K562 (cell line): Measurements from ENCODE around the gene GCN1. TPM values are rescaled to one million over a fixed set of nuclear protein-coding genes. Genes with fewer than 3 reads are reported as not detected.
A peak's percentile ranks its signal among the peaks of the same experiment; 100 is the strongest.

Experiments
- ATAC-seq: fragments of 200-7000 bp; cut with Tn5 transposase; 3 replicates; pipeline ENCODE4 v1.9.1; 2020; ENCODE audit warnings: moderate library complexity
- BruUV-seq: library from RNA; stranded (reverse); fragments of 400-500 nt; replicated peaks from 2 replicates; lab custom pipeline; 2021; lab: Mats Ljungman, UMichigan
- CTCF ChIA-PET: fragments of 300-600 bp; formaldehyde crosslinking; extraction: SDS; loops from one replicate; lab custom pipeline; 2021; ENCODE audit warnings: low intra/inter-chr PET ratio; lab: Yijun Ruan, JAX
- POLR2A ChIA-PET: fragments of 300-600, 350-650 bp; sonication (Branson Sonifier 250); formaldehyde crosslinking; extraction: SDS; loops from one replicate; lab custom pipeline; 2021; ENCODE audit warnings: antibody characterized with exemption, inconsistent platforms; lab: Yijun Ruan, JAX
- DNase-seq, 4 experiments: peaks; one replicate each; pipeline versions ENCODE4 v3.0.0 to v3.0.0-alpha.2; 2011 to 2018; ENCODE audit warnings: low spot score in 3 of 4, mixed read lengths in 3 of 4; ENCODE audit errors: extremely low read depth in 1 of 4
- FAIRE-seq: peaks from 2 replicates; lab custom pipeline; 2011; peaks lifted over from hg19 to GRCh38; lab: Jason Lieb, UNC
- H2AFZ ChIP-seq: 2 replicates; pipeline ENCODE4 v1.6.0; 2011; ENCODE audit warnings: low read depth, low read length, control low read depth, inconsistent platforms
- H3K27ac ChIP-seq: fragments of 200-600 bp; 3 replicates; pipeline ENCODE4 v1.8.0; 2011; ENCODE audit warnings: low read depth, mild to moderate bottlenecking, control low read depth, inconsistent platforms, low read length, moderate library complexity, mixed read lengths; ENCODE audit errors: extremely low read depth
- H3K27me3 ChIP-seq, 2 experiments: fragments of 300-600 bp in 1 of 2; 2 replicates in 1 of 2; 3 replicates in 1 of 2; pipeline versions ENCODE4 v1.6.0 to v1.8.0; 2011; ENCODE audit warnings: inconsistent platforms in 2 of 2, low read length in 2 of 2, mild to moderate bottlenecking in 1 of 2, mixed read lengths in 1 of 2, moderate library complexity in 1 of 2; ENCODE audit not compliant: control insufficient read depth in 2 of 2, insufficient read depth in 2 of 2
- H3K36me3 ChIP-seq: fragments of 300-600 bp; 3 replicates; pipeline ENCODE4 v1.8.0; 2011; ENCODE audit warnings: mild to moderate bottlenecking, low read length, inconsistent platforms; ENCODE audit not compliant: control insufficient read depth, insufficient read depth
- H3K4me1 ChIP-seq, 2 experiments: fragments of 200-600 bp in 1 of 2; replicated peaks in 1 of 2; 2 replicates in 1 of 2; 3 replicates in 1 of 2; pipeline versions ENCODE4 v1.5.1 to v1.8.0; 2011; ENCODE audit warnings: inconsistent platforms in 2 of 2, low read length in 2 of 2, mild to moderate bottlenecking in 1 of 2, mixed read lengths in 1 of 2, moderate library complexity in 1 of 2; ENCODE audit not compliant: control insufficient read depth in 2 of 2, insufficient read depth in 2 of 2
- H3K4me2 ChIP-seq: 2 replicates; pipeline ENCODE4 v1.6.1; 2011; ENCODE audit warnings: low read length, control low read depth, inconsistent platforms, mixed read lengths; ENCODE audit not compliant: insufficient read depth
- H3K4me3 ChIP-seq: fragments of 200-600 bp; sonication (generic), shearing (Covaris generic); 2 replicates; pipeline ENCODE4 v1.5.1; 2016; ENCODE audit warnings: control low read depth, inconsistent platforms
- H3K79me2 ChIP-seq: fragments of 200-600 bp; 3 replicates; pipeline ENCODE4 v1.8.0; 2011; ENCODE audit warnings: low read length, inconsistent platforms; ENCODE audit not compliant: control insufficient read depth, insufficient read depth
- H3K9ac ChIP-seq, 2 experiments: 2 replicates each; pipeline versions ENCODE4 v1.6.0 to v1.6.1; 2011; ENCODE audit warnings: low read depth in 2 of 2, low read length in 2 of 2, control low read depth in 1 of 2, inconsistent platforms in 1 of 2, mild to moderate bottlenecking in 1 of 2, mixed read lengths in 1 of 2; ENCODE audit not compliant: insufficient read depth in 1 of 2
- H3K9me1 ChIP-seq: one replicate; pipeline ENCODE4 v1.6.0; 2011; ENCODE audit warnings: inconsistent platforms, mild to moderate bottlenecking, low read length, moderate library complexity; ENCODE audit not compliant: control insufficient read depth, insufficient read depth
- H3K9me3 ChIP-seq: replicated peaks from 2 replicates; pipeline ENCODE4 v1.5.1; 2011; ENCODE audit warnings: low read depth, low read length, inconsistent platforms; ENCODE audit not compliant: control insufficient read depth, insufficient read depth
- H4K20me1 ChIP-seq: replicated peaks from 2 replicates; pipeline ENCODE4 v1.6.1; 2011; ENCODE audit warnings: low read length, inconsistent platforms, mixed read lengths; ENCODE audit not compliant: control insufficient read depth, insufficient read depth
- ARHGAP35 ChIP-seq: fragments of 450-650 bp; IDR thresholded peaks from 2 replicates; pipeline ENCODE4 v1.6.1; 2018; ENCODE audit not compliant: partially characterized antibody
- CBX8 ChIP-seq: fragments of 200-600 bp; sonication (generic); IDR thresholded peaks from 2 replicates; pipeline ENCODE4 v1.6.1; 2012; ENCODE audit warnings: borderline replicate concordance, mixed run types, low read depth, mild to moderate bottlenecking, moderate library complexity, mixed read lengths, low read length, control low read depth, inconsistent platforms; ENCODE audit not compliant: poor library complexity, severe bottlenecking; ENCODE audit errors: extremely low read depth
- CCAR2 ChIP-seq: fragments of 200-400 bp; formaldehyde crosslinking; IDR thresholded peaks from 2 replicates; pipeline ENCODE4 v1.6.1; 2017; ENCODE audit warnings: mild to moderate bottlenecking, low read depth, low read length
- SIN3A ChIP-seq, 2 experiments: fragments of 150-350 bp in 1 of 2; IDR thresholded peaks; 2 replicates each; pipeline ENCODE4 v1.6.1; 2011 to 2016; ENCODE audit warnings: borderline replicate concordance in 2 of 2, low read depth in 2 of 2, low read length in 2 of 2, mild to moderate bottlenecking in 2 of 2, moderate library complexity in 2 of 2; ENCODE audit not compliant: control insufficient read depth in 1 of 2
- SUPT5H ChIP-seq: fragments of 450-650 bp; IDR thresholded peaks from 2 replicates; pipeline ENCODE4 v1.6.1; 2016
- TOE1 ChIP-seq, 2 experiments: fragments of 450-650 bp in 1 of 2; sonication (generic) in 1 of 2; formaldehyde crosslinking in 1 of 2; IDR thresholded peaks; 2 replicates each; pipeline versions ENCODE4 v1.7.1 to v1.8.0; 2016 to 2022; ENCODE audit warnings: borderline replicate concordance in 2 of 2, mild to moderate bottlenecking in 2 of 2, antibody characterized with exemption in 1 of 2, inconsistent platforms in 1 of 2, low read depth in 1 of 2, missing genetic modification reagents in 1 of 2, moderate library complexity in 1 of 2
- ZNF347 ChIP-seq: fragments of 450-650 bp; formaldehyde crosslinking; IDR thresholded peaks from 2 replicates; pipeline ENCODE4 v1.4.0; 2020; ENCODE audit warnings: low read depth, mild to moderate bottlenecking, moderate library complexity
- WGBS: fragments of 100-300 bp; shearing (Covaris generic); methylation state at CpG from one replicate; pipeline ENCODE4 v1.1.6; 2016; ENCODE audit warnings: low coverage, mixed read lengths; ENCODE audit not compliant: insufficient coverage; ENCODE audit errors: missing lambda C conversion rate; 5-methylcytosine and 5-hydroxymethylcytosine counted together
- in situ Hi-C: fragments of 300-500 bp; cut with MboI; formaldehyde crosslinking; loops from 4 replicates; pipeline ENCODE4 v1.15.0; 2018; ENCODE audit warnings: inconsistent platforms, mixed read lengths
- intact Hi-C: fragments of 100-400 bp; cut with micrococcal nuclease; formaldehyde crosslinking; loops from 2 replicates; pipeline ENCODE4 v1.14.2; 2022
- polyA plus RNA-seq, 8 experiments: library from polyadenylated mRNA; depleted of rRNA in 4 of 8; stranded (reverse) in 5 of 8; unstranded in 3 of 8; fragments of >200 nt; fragmentation: Nextera tagmentation in 2 of 8; fragmentation: Illumina TruSeq in 1 of 8; extraction: Ambion mirVana in 2 of 8; extraction: Trizol in 1 of 8; gene quantifications; 2 replicates each; pipeline versions ENCODE4 v1.2.1 to v1.2.3, GENCODE V29; 2011 to 2014; ENCODE audit warnings: inconsistent platforms in 1 of 8, missing spikeins in 1 of 8
- total RNA-seq, 7 experiments: library from RNA; depleted of rRNA in 6 of 7; stranded (reverse); fragments of >200 nt in 6 of 7; fragmentation: Illumina TruSeq in 2 of 7; extraction: Trizol in 2 of 7; gene quantifications; 2 replicates each; pipeline versions ENCODE4 v1.2.1 to v1.2.3, GENCODE V29; 2011 to 2021; ENCODE audit warnings: low replicate concordance in 1 of 7
- TF ChIP-seq, protein P1 (sequence below): fragments of 250-450 bp; sonication (Bioruptor Pico); IDR thresholded peaks from 2 replicates; pipeline ENCODE4 v1.5.1; 2021; ENCODE audit warnings: mild to moderate bottlenecking

GCN1 gene
- total and polyA plus RNA-seq, 9 of the 15 experiments (the other 6 are each of a cell fraction or from before 2014, with no cell fraction given), result 11.9 to 190 (median 51.7) TPM

DNA sequence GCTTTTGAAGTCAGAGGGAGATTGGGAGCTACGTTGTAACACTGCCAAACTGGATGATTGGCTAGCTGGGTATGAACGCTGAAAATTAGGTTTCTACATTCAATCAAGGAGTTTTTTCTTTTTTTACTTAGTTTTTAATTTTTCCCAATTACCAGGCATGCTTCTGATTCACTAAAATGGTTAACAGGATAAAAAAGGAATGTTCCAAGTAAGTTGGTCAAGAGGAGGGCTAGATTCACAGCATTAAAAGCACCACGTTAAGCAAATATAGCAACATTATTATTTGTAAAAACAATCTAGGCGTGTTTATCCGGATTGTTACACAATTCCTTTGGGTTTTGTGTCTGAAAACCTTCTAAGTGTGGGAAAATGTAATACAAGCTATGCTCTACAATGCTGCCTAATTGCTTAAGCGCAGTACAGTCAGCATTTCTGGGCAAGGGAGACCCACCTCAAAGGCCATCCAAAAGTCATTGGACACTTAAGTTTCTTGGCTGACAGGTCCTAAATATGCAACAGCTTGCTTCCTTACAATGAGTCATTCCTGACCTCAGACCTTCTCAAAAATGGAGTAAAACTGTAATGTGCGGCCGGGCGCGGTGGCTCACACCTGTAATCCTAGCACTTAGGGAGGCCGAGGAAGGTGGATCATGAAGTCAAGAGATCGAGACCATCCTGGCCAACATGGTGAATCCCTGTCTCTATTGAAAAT lies 5.2 kb upstream of the GCN1 start (continued):
- TF ChIP-seq ZNF347 (CRISPR knock-in tag), result no peak
- TF ChIP-seq, protein P1, sequence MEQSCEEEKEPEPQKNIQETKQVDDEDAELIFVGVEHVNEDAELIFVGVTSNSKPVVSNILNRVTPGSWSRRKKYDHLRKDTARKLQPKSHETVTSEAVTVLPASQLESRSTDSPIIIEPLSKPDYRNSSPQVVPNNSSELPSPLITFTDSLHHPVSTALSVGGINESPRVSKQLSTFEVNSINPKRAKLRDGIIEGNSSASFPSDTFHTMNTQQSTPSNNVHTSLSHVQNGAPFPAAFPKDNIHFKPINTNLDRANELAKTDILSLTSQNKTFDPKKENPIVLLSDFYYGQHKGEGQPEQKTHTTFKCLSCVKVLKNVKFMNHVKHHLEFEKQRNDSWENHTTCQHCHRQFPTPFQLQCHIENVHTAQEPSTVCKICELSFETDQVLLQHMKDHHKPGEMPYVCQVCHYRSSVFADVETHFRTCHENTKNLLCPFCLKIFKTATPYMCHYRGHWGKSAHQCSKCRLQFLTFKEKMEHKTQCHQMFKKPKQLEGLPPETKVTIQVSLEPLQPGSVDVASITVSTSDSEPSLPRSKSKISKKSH, result no peak
- TF ChIP-seq CBX8, result no peak
- TF ChIP-seq CCAR2, result no peak

DNA sequence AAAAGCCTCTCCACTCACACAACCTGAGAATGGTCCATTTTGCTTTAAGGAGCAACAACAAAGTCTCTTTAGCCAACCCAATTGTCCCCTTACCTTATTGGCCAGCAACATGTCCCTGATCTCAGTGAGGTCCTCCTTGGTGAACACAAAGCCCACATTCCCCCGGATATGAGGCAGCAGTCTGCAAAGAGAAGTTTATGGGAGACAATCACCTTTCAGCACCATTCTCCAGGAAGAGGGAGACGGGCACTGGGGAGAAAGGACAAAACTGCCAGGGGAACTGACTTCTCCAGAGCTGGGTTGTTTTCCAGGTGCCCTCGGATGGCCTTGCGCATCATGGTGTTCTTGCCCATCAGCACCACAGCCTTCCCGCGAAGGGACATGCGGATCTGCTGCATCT lies 4.5 kb upstream of the GCN1 start:
- WGBS, result 8% methylated on average over 7 of the region's 7 CpGs
- no TSS peak for BruUV-seq
- peaks cover 52% of the 10 kb centered on the region for H3K36me3 ChIP-seq
- no peaks in the 10 kb centered on the region for H3K9me1 ChIP-seq
- H3K27me3 ChIP-seq, result no peaks in the 10 kb centered on the region
- peak overlapping the region; percentile 100 for H3K4me2 ChIP-seq
- POLR2A ChIA-PET, result interaction anchor here (0.8 to 12.6 kb wide), 10 partner anchors 12 to 196 kb away, joined by 3 to 331 read pairs (median 58); partner anchors contain the start of genes PXN, RAB35, RNU4-1 and RNU4-2
- peaks cover 14 to 31% of the 10 kb centered on the region in 2 experiments; a peak in 4 of 5 replicates for H3K4me1 ChIP-seq
- no peak for ATAC-seq
- H2AFZ ChIP-seq, result no peak overlapping the region
- no peaks in the 10 kb centered on the region for H3K9me3 ChIP-seq
- H3K9ac ChIP-seq, result peak overlapping the region; percentile 95 to 98
- CTCF ChIA-PET, result no interaction called here
- H4K20me1 ChIP-seq, result peaks cover 32% of the 10 kb centered on the region
- H3K27ac ChIP-seq, result peak overlapping the region; percentile 92
- peak overlapping the region; percentile 84 for H3K4me3 ChIP-seq
- in situ Hi-C loops, result no loop called here
- FAIRE-seq, result no peak
- no peak for DNase-seq
- peaks cover 82% of the 10 kb centered on the region for H3K79me2 ChIP-seq
- intact Hi-C loops, result no loop called here
- TF ChIP-seq TOE1 (IDR thresholded peaks at IDR 0.05; ENCODE audit: borderline replicate concordance) (no peak), TOE1 (CRISPR knock-in tag; IDR thresholded peaks at IDR 0.05; ENCODE audit: borderline replicate concordance, low read depth) (peak; percentile 36; the same call in 1 of the 2 replicates), SIN3A (IDR thresholded peaks at IDR 0.05; ENCODE audit: borderline replicate concordance in 2 of 2, control insufficient read depth in 1 of 2, low read depth in 2 of 2, low read length in 2 of 2) (0 out of 4 replicates have a peak, but pooled peaks of 1 of the 2 experiments have one; percentile 3), ARHGAP35 (no peak), SUPT5H (peak; percentile 25; the same call in 1 of the 2 replicates)
